Osteoblast (primary cell): ENCODE measurements around the gene SRCAP. TPM values are rescaled to one million over a fixed set of nuclear protein-coding genes. Genes with fewer than 3 reads are reported as not detected.
A peak's percentile ranks its signal among the peaks of the same experiment; 100 is the strongest.

Experiments used
- DNase-seq: peaks from one replicate; pipeline ENCODE4 v3.0.0; 2011; ENCODE audit warnings: low spot score, mixed read lengths; ENCODE audit not compliant: insufficient read length; ENCODE audit errors: missing footprints
- H2AFZ ChIP-seq: 2 replicates; pipeline ENCODE4 v1.6.0; 2011; ENCODE audit warnings: mild to moderate bottlenecking, low read length
- H3K27ac ChIP-seq: 2 replicates; pipeline ENCODE4 v1.5.1; 2011; ENCODE audit warnings: mild to moderate bottlenecking, low read depth, low read length, moderate library complexity
- H3K27me3 ChIP-seq: 2 replicates; pipeline ENCODE4 v1.6.0; 2012; ENCODE audit warnings: mild to moderate bottlenecking, control low read depth, inconsistent platforms, low read length, moderate library complexity; ENCODE audit not compliant: insufficient read depth
- H3K36me3 ChIP-seq: 2 replicates; pipeline ENCODE4 v1.5.1; 2011; ENCODE audit warnings: mild to moderate bottlenecking, low read length, control low read depth, moderate library complexity; ENCODE audit not compliant: insufficient read depth
- H3K4me1 ChIP-seq: 2 replicates; pipeline ENCODE4 v1.5.1; 2011; ENCODE audit warnings: mild to moderate bottlenecking, low read length, control low read depth, moderate library complexity; ENCODE audit not compliant: insufficient read depth
- H3K4me2 ChIP-seq: 2 replicates; pipeline ENCODE4 v1.6.0; 2011; ENCODE audit warnings: mild to moderate bottlenecking, low read length; ENCODE audit not compliant: insufficient read depth
- H3K4me3 ChIP-seq: fragments of 200-600 bp; sonication (generic); 3 replicates; pipeline ENCODE4 v1.5.1; 2012; ENCODE audit warnings: mild to moderate bottlenecking, low read length, inconsistent platforms; ENCODE audit not compliant: insufficient read depth
- H3K79me2 ChIP-seq: 2 replicates; pipeline ENCODE4 v1.6.0; 2012; ENCODE audit warnings: mild to moderate bottlenecking, low read length, control low read depth, inconsistent platforms; ENCODE audit not compliant: insufficient read depth
- H3K9me3 ChIP-seq: 2 replicates; pipeline ENCODE4 v1.5.1; 2011; ENCODE audit warnings: low read depth, low read length, control low read depth
- H4K20me1 ChIP-seq: 2 replicates; pipeline ENCODE4 v1.6.0; 2012; ENCODE audit warnings: mild to moderate bottlenecking, low read length, control low read depth; ENCODE audit not compliant: insufficient read depth
- CTCF ChIP-seq: IDR thresholded peaks from 2 replicates; pipeline ENCODE4 v1.5.1; 2011; ENCODE audit warnings: mild to moderate bottlenecking, low read depth, low read length, moderate library complexity; ENCODE audit errors: extremely low read depth
- total RNA-seq: library from RNA; depleted of rRNA; stranded (reverse); fragments of >200 nt; gene quantifications from 2 replicates; pipeline ENCODE4 v1.2.3, GENCODE V29; 2012

SRCAP gene
- total RNA-seq, 1 donor = 16.3 TPM

- no peak for TF ChIP-seq CTCF
- Histone ChIP-seq H3K27me3 (no peaks in the 10 kb centered on the region), H2AFZ (no peak overlapping the region), H3K36me3 (peaks cover 64% of the 10 kb centered on the region), H3K4me1 (peaks cover 24% of the 10 kb centered on the region), H3K4me2 (no peak overlapping the region), H3K9me3 (no peaks in the 10 kb centered on the region), H4K20me1 (peaks cover 63% of the 10 kb centered on the region), H3K27ac (no peak overlapping the region), H3K79me2 (peaks cover 78% of the 10 kb centered on the region), H3K4me3 (no peak overlapping the region)
- peak; percentile 80 for DNase-seq
These were observed 36.5 kb upstream of the SRCAP start for GRCh38 chr16:30662449-30662848.

GRCh38 chr16:30663038-30663437 lies 35.9 kb upstream of the SRCAP start:
- H3K4me1 ChIP-seq = peaks cover 23% of the 10 kb centered on the region
- no peak overlapping the region for H3K27ac ChIP-seq
- peaks cover 82% of the 10 kb centered on the region for H3K79me2 ChIP-seq
- DNase-seq = peak; percentile 66
- no peak overlapping the region for H2AFZ ChIP-seq
- no peak overlapping the region for H3K4me3 ChIP-seq
- no peaks in the 10 kb centered on the region for H3K9me3 ChIP-seq
- H3K36me3 ChIP-seq = peaks cover 70% of the 10 kb centered on the region
- H3K27me3 ChIP-seq = no peaks in the 10 kb centered on the region
- TF ChIP-seq CTCF = no peak
- H4K20me1 ChIP-seq = peaks cover 69% of the 10 kb centered on the region
- no peak overlapping the region for H3K4me2 ChIP-seq

- no peak for TF ChIP-seq CTCF
- peaks cover 23% of the 10 kb centered on the region for H3K4me1 ChIP-seq
- no peak overlapping the region for H3K4me2 ChIP-seq
- no peaks in the 10 kb centered on the region for H3K9me3 ChIP-seq
- peaks cover 74% of the 10 kb centered on the region for H3K36me3 ChIP-seq
- H3K4me3 ChIP-seq = no peak overlapping the region
- peaks cover 73% of the 10 kb centered on the region for H4K20me1 ChIP-seq
- no peak overlapping the region for H3K27ac ChIP-seq
- no peak overlapping the region for H2AFZ ChIP-seq
- DNase-seq = peak; percentile 87
- no peaks in the 10 kb centered on the region for H3K27me3 ChIP-seq
- peaks cover 82% of the 10 kb centered on the region for H3K79me2 ChIP-seq
These were observed 35.2 kb upstream of the SRCAP start for GRCh38 chr16:30663820-30664219.

- no peak overlapping the region for H3K4me3 ChIP-seq
- H3K79me2 ChIP-seq = peaks cover 81% of the 10 kb centered on the region
- H2AFZ ChIP-seq = no peak overlapping the region
- H3K4me2 ChIP-seq = no peak overlapping the region
- peaks cover 73% of the 10 kb centered on the region for H4K20me1 ChIP-seq
- peaks cover 23% of the 10 kb centered on the region for H3K4me1 ChIP-seq
- no peak overlapping the region for H3K27ac ChIP-seq
- peaks cover 81% of the 10 kb centered on the region for H3K36me3 ChIP-seq
- peak; percentile 58 for DNase-seq
- H3K9me3 ChIP-seq = no peaks in the 10 kb centered on the region
- H3K27me3 ChIP-seq = no peaks in the 10 kb centered on the region
- no peak for TF ChIP-seq CTCF
These were observed 34.3 kb upstream of the SRCAP start for GRCh38 chr16:30664616-30665109.
